Measurements from ENCODE around the gene IKBKE.

DNA sequence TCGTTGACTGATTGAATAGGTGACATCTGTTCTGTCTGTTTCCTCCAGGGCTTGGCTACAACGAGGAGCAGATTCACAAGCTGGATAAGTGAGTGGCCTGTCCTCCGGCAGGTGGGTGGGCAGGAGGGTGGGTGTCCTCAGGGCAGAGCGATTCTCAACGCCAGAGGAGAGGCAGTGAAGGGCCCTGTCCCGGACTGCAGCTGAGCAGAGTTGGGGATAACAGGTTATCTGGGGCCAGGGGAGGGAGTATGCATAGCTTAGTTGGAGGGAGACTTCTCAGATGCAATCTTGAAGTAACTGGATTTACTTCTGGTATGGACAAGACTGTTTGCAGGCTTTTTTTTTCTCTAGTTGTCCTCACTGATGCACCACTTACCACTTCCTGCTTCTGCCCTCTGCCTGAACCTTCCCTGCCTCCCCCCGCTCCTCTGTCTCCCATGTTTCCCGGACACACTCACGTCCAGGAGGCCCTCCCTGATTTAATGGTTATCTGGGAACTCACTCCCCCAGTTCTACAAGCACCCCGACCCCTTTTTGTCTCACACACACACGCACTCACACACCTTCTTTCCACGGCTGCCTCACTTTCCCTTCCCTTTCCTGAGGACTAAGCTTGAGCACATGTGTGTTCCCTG is 20.6 kb downstream of the IKBKE start:
- TF ChIP-seq EZH2phosphoT487 (IDR thresholded peaks at IDR 0.05; ENCODE audit: insufficient read depth, low read depth) (no peak), EZH2 (IDR thresholded peaks at IDR 0.05; ENCODE audit: insufficient read depth, poor library complexity, severe bottlenecking) (no peak)
